ENCODE results near the gene BRCA1. TPM values are rescaled to one million over a fixed set of nuclear protein-coding genes. Genes with fewer than 3 reads are reported as not detected.
"Not testable (repeated sequence)": the region's sequence is repeated elsewhere in the genome, so short reads cannot be mapped to it uniquely, and the experiment has no call there.

BRCA1 gene
- total RNA-seq, 1 donor from 2014 or later = 11.3 TPM

DNA sequence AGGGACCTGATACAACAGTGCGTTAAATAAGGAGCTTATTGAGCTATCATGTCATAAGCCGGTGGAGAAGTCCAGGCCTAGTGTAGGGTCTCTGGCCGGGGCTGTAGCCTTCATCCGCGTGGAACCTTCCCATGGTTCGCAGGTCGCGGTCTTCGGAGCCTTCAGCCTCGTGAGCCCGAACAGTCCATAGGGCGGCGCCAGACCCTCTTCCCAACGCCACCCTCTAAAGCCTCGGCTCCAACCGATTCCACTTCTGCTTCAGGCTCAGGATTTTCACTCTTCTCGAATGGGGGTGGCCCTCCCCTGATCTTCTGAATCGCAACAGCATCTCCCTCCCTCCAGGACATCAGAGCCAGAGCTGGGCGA is 10.3 kb upstream of the BRCA1 start:
- H3K4me3 Mint-ChIP-seq (ENCODE audit: unreplicated experiment) = no peak overlapping the region
- H3K36me3 Mint-ChIP-seq (ENCODE audit: unreplicated experiment) = peaks cover 5% of the 10 kb centered on the region
- peaks cover 2% of the 10 kb centered on the region for H3K27me3 Mint-ChIP-seq (ENCODE audit: unreplicated experiment)
- TF ChIP-seq, protein P1, sequence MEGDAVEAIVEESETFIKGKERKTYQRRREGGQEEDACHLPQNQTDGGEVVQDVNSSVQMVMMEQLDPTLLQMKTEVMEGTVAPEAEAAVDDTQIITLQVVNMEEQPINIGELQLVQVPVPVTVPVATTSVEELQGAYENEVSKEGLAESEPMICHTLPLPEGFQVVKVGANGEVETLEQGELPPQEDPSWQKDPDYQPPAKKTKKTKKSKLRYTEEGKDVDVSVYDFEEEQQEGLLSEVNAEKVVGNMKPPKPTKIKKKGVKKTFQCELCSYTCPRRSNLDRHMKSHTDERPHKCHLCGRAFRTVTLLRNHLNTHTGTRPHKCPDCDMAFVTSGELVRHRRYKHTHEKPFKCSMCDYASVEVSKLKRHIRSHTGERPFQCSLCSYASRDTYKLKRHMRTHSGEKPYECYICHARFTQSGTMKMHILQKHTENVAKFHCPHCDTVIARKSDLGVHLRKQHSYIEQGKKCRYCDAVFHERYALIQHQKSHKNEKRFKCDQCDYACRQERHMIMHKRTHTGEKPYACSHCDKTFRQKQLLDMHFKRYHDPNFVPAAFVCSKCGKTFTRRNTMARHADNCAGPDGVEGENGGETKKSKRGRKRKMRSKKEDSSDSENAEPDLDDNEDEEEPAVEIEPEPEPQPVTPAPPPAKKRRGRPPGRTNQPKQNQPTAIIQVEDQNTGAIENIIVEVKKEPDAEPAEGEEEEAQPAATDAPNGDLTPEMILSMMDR (IDR thresholded peaks at IDR 0.05; ENCODE audit: partially characterized antibody, unreplicated experiment) = no peak
- H3K27ac Mint-ChIP-seq (ENCODE audit: unreplicated experiment) = no peak overlapping the region
- no peak for DNase-seq
- no peaks in the 10 kb centered on the region for H3K9me3 Mint-ChIP-seq (ENCODE audit: unreplicated experiment)
- no peaks in the 10 kb centered on the region for H3K4me1 Mint-ChIP-seq (ENCODE audit: low read depth, unreplicated experiment)

DNA sequence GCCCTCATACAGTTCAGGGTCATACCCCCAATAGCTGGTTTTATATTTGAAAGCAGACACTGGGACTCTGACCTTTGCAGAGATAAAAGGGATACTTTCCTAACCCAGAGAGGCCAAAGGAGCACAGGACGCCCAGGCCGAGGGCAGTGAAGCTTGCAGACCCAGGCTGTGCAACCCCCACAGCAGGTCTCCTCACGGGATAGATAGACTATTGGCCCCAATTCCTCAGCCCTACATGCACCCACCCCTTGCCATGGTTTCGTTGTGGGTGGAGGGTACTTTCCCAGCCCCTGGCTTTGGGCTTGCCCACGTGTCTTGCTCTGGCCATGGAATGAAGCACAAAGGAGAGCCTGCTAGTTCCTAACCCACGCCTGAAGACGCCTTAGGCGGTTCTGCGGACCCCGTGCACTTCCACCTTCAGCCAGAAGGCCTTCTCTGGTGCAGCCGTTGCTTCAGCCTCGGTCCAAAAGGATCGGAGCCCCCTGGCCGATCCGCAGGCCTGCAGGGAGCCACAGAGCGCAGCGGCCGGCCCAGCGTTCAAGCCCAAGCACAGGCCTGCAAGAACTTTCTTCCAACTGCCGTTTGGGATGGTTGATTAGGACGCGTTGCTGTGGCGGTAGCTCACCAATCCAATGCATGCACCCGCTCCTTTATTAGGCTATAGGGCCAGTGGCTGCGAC is 9.8 kb upstream of the BRCA1 start:
- no peaks in the 10 kb centered on the region for H3K9me3 Mint-ChIP-seq (ENCODE audit: unreplicated experiment)
- TF ChIP-seq, protein P1 (IDR thresholded peaks at IDR 0.05; ENCODE audit: partially characterized antibody, unreplicated experiment) = no peak
- no peaks in the 10 kb centered on the region for H3K4me1 Mint-ChIP-seq (ENCODE audit: low read depth, unreplicated experiment)
- DNase-seq = no peak
- H3K27ac Mint-ChIP-seq (ENCODE audit: unreplicated experiment) = no peak overlapping the region
- peaks cover 2% of the 10 kb centered on the region for H3K27me3 Mint-ChIP-seq (ENCODE audit: unreplicated experiment)
- H3K4me3 Mint-ChIP-seq (ENCODE audit: unreplicated experiment) = no peak overlapping the region
- peaks cover 5% of the 10 kb centered on the region for H3K36me3 Mint-ChIP-seq (ENCODE audit: unreplicated experiment)

DNA sequence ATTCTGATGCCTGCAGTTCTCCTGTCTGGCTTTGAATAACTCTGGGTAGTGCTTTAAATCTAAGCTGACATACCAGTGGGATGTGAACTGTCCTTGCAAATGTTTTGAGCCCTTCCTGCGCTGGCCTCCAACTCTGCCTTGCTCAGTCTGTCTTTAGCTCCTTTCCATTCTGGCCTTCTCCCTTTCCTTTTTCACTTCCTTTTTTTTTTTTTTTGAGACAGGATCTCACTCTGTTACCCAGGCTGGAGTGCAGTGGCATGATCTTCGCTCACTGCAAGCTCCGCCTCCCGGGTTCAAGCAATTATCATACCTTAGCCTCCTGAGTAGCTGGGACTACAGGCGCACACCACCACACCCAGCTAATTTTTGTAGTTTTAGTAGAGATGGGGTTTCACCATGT is 8.3 kb upstream of the BRCA1 start:
- not testable (repeated sequence) for H3K4me1 Mint-ChIP-seq (ENCODE audit: low read depth, unreplicated experiment); DNase-seq; H3K27ac Mint-ChIP-seq (ENCODE audit: unreplicated experiment); H3K36me3 Mint-ChIP-seq (ENCODE audit: unreplicated experiment); H3K27me3 Mint-ChIP-seq (ENCODE audit: unreplicated experiment); H3K4me3 Mint-ChIP-seq (ENCODE audit: unreplicated experiment); H3K9me3 Mint-ChIP-seq (ENCODE audit: unreplicated experiment)

DNA sequence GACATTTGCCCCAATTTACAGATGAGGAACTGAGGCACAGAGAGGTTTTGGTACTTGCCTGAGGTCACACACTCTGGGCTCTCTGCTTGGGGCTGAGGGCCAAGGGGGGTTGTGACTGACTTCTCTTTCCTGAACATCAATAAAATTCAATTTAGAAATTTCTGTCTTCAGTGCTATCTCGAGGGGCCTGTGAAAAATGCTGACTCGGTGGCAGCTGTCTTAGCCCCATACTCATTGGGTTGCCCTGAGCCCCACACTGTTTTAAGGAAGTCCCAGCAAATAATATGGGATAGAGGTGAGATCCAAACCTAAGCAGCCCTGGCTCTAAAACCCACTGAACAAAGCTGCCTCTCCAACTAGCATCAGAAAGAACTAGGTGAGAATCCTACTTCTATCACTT is 7.0 kb upstream of the BRCA1 start:
- H3K27me3 Mint-ChIP-seq (ENCODE audit: unreplicated experiment) = peaks cover 6% of the 10 kb centered on the region
- DNase-seq = no peak
- H3K36me3 Mint-ChIP-seq (ENCODE audit: unreplicated experiment) = peaks cover 5% of the 10 kb centered on the region
- H3K27ac Mint-ChIP-seq (ENCODE audit: unreplicated experiment) = no peak overlapping the region
- H3K9me3 Mint-ChIP-seq (ENCODE audit: unreplicated experiment) = peaks cover 4% of the 10 kb centered on the region
- no peaks in the 10 kb centered on the region for H3K4me1 Mint-ChIP-seq (ENCODE audit: low read depth, unreplicated experiment)
- TF ChIP-seq, protein P1 (IDR thresholded peaks at IDR 0.05; ENCODE audit: partially characterized antibody, unreplicated experiment) = no peak
- H3K4me3 Mint-ChIP-seq (ENCODE audit: unreplicated experiment) = no peak overlapping the region

DNA sequence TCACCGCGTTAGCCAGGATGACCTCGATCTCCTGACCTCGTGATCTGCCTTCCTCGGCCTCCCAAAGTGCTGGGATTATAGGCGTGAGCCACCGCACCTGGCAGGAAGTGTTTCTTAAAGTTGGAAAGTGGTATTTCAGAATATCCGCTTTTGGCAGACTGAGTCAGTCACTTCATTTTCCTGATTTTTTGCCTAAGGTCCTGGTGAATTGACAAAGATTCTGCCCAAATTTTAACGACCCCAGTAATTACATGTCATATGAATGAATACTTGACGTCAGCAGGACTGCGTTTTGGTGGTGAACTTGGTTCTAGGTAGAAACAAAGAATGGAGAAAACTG is 4.5 kb upstream of the BRCA1 start:
- TF ChIP-seq, protein P1 (IDR thresholded peaks at IDR 0.05; ENCODE audit: partially characterized antibody, unreplicated experiment) = no peak
- Mint-ChIP-seq H3K27me3 (ENCODE audit: unreplicated experiment) (peaks cover 12% of the 10 kb centered on the region), H3K27ac (ENCODE audit: unreplicated experiment) (no peak overlapping the region), H3K4me1 (ENCODE audit: low read depth, unreplicated experiment) (peaks cover 7% of the 10 kb centered on the region), H3K4me3 (ENCODE audit: unreplicated experiment) (no peak overlapping the region), H3K9me3 (ENCODE audit: unreplicated experiment) (peaks cover 15% of the 10 kb centered on the region), H3K36me3 (ENCODE audit: unreplicated experiment) (peaks cover 5% of the 10 kb centered on the region)
- no peak for DNase-seq

DNA sequence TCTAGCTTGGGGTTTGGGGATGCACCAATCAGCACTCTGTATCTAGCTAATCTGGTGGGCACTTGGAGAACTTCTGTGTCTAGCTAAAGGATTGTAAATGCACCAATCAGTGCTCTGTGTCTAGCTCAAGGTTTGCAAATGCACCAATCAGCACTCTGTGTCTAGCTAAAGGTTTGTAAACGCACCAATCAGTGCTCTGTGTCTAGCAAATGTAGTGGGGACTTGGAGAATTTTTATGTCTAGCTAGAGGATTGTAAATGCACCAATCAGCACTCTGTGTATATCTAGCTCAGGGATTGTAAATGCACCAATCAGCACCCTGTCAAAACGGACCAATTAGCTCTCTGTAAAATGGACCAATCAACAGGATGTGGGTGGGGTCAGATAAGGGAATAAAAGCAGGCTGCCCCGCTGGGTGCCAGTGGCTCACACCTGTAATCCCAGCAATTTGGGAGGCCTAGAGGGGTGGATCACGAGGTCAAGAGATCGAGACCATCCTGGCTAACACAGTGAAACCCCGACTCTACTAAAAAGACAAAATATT is 2.2 kb upstream of the BRCA1 start:
- DNase-seq; H3K36me3 Mint-ChIP-seq (ENCODE audit: unreplicated experiment); H3K27me3 Mint-ChIP-seq (ENCODE audit: unreplicated experiment): not testable (repeated sequence)
- peak overlapping the region; percentile 55 for H3K27ac Mint-ChIP-seq (ENCODE audit: unreplicated experiment)
- H3K9me3 Mint-ChIP-seq (ENCODE audit: unreplicated experiment) = peaks cover 18% of the 10 kb centered on the region
- peak overlapping the region; percentile 67 for H3K4me3 Mint-ChIP-seq (ENCODE audit: unreplicated experiment)
- peaks cover 10% of the 10 kb centered on the region for H3K4me1 Mint-ChIP-seq (ENCODE audit: low read depth, unreplicated experiment)

Data from glutamatergic neuron (in vitro differentiated cells).